ENCODE data around the gene ACSL1. TPM values are rescaled to one million over a fixed set of nuclear protein-coding genes. Genes with fewer than 3 reads are reported as not detected.

The ACSL1 gene
- total and polyA plus RNA-seq, 2 donors (not counting 3 experiments of a cell fraction or from before 2014, with no cell fraction given) = 7.3 to 17.7 TPM

GRCh38 chr4:184733654-184734524 lies 91.9 kb downstream of the ACSL1 start, which contains the start of gene CENPU:
Gene CENPU (minus strand): TSS chr4:184734096. CDS start chr4:184734062, 34 bp downstream.
- no peaks in the 10 kb centered on the region for H4K20me1 ChIP-seq (replicated peaks; ENCODE audit: control insufficient read depth, extremely low read depth, insufficient read depth, low read length)
- no peaks in the 10 kb centered on the region for H3K9me3 ChIP-seq (replicated peaks; ENCODE audit: control insufficient read depth, insufficient read depth, low read length)
- H3K4me1 ChIP-seq (ENCODE audit: control insufficient read depth, extremely low read depth, insufficient read depth, low read length) = peaks cover 16% of the 10 kb centered on the region
- dilution Hi-C loops (cut with MboI; ENCODE audit: extremely low pct_ligation_motif_present, low sequenced_read_pairs) = no loop called here
- H3K27ac ChIP-seq (ENCODE audit: insufficient read depth, low read depth, low read length) = peak within 1 kb of the TSS; percentile 72
- H2AFZ ChIP-seq (ENCODE audit: low read depth, low read length) = peak within 1 kb of the TSS; percentile 81
- TSS peak; percentile 85 for BruUV-seq (replicated peaks)
- TF ChIP-seq MYC (IDR thresholded peaks at IDR 0.05; ENCODE audit: low read depth, low read length) (peak; percentile 36), EZH2 (IDR thresholded peaks at IDR 0.05; ENCODE audit: borderline replicate concordance, low read depth, low read length, severe bottlenecking) (no peak), FOS (IDR thresholded peaks at IDR 0.05; ENCODE audit: borderline replicate concordance, insufficient read depth, low read length) (no peak), CTCF (IDR thresholded peaks at IDR 0.05; ENCODE audit: extremely low read depth in 1 of 2, insufficient read depth in 1 of 2, low read depth in 1 of 2, low read length in 2 of 2) (no peak), JUN (IDR thresholded peaks at IDR 0.05; ENCODE audit: borderline replicate concordance, insufficient read depth, insufficient read length, low read depth) (no peak), POLR2A (IDR thresholded peaks at IDR 0.05; ENCODE audit: low read depth, low read length) (peak; percentile 68), GATA2 (IDR thresholded peaks at IDR 0.05; ENCODE audit: insufficient read depth, insufficient read length, low read depth, low read length) (no peak), MAX (IDR thresholded peaks at IDR 0.05; ENCODE audit: insufficient read depth, insufficient read length) (peak; percentile 83), POLR2AphosphoS5 (IDR thresholded peaks at IDR 0.05; ENCODE audit: insufficient read depth, low read depth, low read length) (peak; percentile 69)
- intact Hi-C loops (cut with micrococcal nuclease) = loop anchor here (1.0 to 5.0 kb wide), 9 partner anchors 46 to 470 kb away; partner anchors contain the start of genes ACSL1, CASP3, IRF2 and PRIMPOL
- DNase-seq (ENCODE audit: low read depth, low spot score) = peak; percentile 99
- peaks cover 28% of the 10 kb centered on the region for H3K79me2 ChIP-seq (ENCODE audit: control insufficient read depth, insufficient read depth, low read length)
- no peaks in the 10 kb centered on the region for H3K9me1 ChIP-seq (replicated peaks; ENCODE audit: control insufficient read depth, extremely low read depth, insufficient read depth, low read length)
- H3K4me2 ChIP-seq (ENCODE audit: insufficient read depth, low read length) = peak within 1 kb of the TSS; percentile 65
- ChIA-PET POLR2A (interaction anchor here (1.0 to 2.3 kb wide), 2 partner anchors 12 to 85 kb away, joined by 4 to 17 read pairs; partner anchors contain the start of genes CASP3 and PRIMPOL), CTCF (interaction anchor here (0.6 to 5.7 kb wide), 16 partner anchors 9 to 469 kb away, joined by 3 to 35 read pairs (median 4); partner anchors contain the start of genes CASP3, IRF2 and PRIMPOL)
- peak within 1 kb of the TSS; percentile 89 for H3K9ac ChIP-seq (replicated peaks; ENCODE audit: extremely low read depth, insufficient read depth, low read length)
- H3K4me3 ChIP-seq (replicated peaks in 1 of 3; ENCODE audit: insufficient read depth in 1 of 3, low read depth in 1 of 3, low read length in 3 of 3) = peak within 1 kb of the TSS; percentile 75 to 91 (median 88)
- H3K27me3 ChIP-seq (ENCODE audit: control insufficient read depth in 2 of 2, insufficient read depth in 2 of 2, low read length in 2 of 2) = no peaks in the 10 kb centered on the region
- FAIRE-seq = peak; percentile 84
- H3K36me3 ChIP-seq (ENCODE audit: control insufficient read depth in 2 of 2, extremely low read depth in 1 of 2, insufficient read depth in 2 of 2, low read length in 2 of 2) = no peaks in the 10 kb centered on the region

Measured in endothelial cell of umbilical vein (primary cell).